IPS-NIHi11 (cell line): Measurements from ENCODE around the gene CTRB1.
"Not testable (repeated sequence)": the region's sequence is repeated elsewhere in the genome, so short reads cannot be mapped to it uniquely, and the experiment has no call there.

Experiments used
- DNase-seq: peaks from one replicate; pipeline ENCODE4 v3.0.0; 2012; ENCODE audit warnings: mixed read lengths, low spot score

Gene CTRB1

DNA sequence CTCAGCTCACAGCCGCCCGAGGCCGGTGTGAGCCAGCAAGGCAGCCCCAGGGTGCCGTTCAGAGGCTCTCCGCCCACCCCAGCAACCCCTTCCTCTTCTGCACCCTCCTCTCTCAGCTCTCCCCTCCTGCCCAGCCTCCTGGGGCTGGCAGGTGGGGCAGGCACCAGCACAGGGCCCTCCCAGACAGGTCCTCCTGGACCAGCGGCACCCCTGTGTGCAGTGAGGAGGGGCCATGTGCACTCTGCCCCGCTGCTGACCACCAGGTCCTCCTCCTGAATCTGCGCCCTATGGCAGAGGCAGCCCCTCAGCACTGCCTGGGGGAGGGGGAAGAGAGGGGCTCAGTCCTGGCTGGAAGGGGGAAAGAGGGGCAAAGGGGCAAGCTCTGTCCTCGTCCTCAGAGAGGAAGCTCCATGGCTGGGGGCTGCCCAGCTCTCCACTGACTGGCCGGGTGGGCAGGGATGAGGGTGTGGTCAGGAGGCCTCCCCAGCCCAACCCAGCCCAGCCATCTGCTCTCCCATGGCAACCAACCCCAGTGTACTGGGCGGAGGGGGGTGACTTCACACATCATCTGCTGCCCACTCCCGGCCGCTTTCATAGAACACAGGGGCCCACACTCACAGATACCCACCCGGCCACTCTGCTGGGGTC, 38.0 kb downstream of the CTRB1 start:
- DNase-seq: peak; percentile 61

DNA sequence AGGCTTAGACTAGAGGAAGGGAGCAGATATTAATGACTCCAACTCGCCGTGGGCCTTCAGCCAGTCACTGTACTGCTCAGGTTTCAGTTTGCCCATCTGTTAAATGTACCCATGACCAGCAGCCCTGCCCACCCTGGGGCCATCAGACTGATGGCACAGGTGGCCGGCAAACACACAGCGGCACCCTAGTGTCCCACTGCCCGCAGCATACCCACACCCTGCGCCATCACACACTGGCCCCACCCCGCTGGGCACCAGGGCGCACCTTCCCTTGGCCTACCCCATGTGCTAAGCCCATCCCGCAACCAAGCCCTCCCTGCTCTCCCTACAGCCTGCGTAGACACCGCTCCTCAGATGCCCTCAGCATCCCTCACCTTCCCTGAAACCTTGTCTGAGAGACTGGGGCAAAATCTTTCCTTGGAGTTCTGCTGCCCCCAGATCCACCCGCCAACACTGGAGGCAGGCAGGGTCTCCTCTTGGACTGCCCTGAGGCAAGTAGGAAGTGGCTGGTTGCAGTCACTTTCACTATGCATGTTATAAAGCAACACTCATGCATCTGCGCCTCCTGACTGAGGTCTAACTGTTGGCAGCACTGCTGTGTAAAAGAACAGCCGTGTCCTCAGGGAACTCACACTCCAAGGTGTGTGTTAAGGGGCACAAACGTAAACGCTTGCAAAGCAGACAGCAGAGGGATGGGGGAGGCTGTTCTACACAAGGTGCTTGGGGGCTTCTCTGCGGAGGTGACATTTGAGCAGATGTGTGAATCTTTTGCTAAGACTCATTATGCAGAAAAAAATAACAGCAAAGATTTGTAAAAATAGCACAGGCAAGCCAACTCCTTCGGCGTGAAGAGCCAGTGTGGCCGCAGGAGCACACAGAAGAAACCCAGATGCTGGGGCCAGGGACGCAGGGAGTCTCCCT, 39.4 kb downstream of the CTRB1 start:
- DNase-seq: no peak

DNA sequence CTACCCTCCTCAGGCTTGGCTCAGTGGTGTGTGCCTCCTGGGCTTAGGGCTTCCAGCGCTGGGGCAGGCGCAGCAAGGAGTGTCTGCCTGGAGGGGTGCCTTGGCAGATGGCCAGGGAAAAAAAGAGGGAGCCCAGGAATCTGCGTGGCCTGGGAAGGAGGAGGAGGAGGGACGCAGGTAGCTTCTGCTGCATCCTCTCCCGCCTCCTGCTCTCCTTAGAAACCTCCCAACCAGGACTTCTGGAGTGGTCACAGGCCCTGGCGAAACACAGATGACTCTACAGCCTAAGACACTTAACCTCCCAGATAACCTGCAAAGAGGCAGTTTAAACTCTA, 40.0 kb downstream of the CTRB1 start:
- no peak for DNase-seq

DNA sequence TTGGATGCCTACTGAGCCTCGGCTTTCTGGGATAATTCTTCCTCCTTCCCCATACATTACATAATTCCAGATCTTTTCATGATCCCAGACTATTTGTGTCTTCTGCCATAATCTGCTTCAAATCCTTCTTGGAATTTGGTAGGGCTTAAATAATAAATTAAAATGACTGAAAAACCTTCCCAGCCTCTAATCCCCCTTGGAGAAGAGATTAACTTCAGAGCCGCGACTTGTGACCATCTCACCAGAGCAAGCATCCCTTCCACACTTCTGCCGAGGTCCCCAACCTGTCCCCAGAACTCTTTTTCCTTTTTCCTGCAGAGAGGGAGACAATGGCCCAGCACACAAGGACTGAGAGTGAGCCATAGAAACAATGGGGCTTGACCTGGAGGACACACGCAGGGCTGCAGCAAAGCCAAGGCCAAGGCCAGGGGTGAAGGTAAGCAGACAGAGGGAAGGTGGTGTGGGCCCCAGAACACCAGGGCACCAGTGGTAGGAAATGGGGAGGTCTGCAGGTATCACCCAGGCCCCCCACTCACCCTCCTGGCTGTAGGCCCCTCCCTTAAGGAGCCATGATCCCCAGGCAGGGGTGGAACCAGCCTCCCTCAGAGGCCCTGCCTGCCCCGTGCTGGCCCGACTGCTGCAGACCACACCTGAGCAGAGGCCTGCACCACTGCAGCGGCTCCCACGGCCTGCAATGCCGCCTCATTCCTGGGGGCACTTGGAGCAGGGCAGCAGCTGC, 42.2 kb downstream of the CTRB1 start:
- DNase-seq: no peak

DNA sequence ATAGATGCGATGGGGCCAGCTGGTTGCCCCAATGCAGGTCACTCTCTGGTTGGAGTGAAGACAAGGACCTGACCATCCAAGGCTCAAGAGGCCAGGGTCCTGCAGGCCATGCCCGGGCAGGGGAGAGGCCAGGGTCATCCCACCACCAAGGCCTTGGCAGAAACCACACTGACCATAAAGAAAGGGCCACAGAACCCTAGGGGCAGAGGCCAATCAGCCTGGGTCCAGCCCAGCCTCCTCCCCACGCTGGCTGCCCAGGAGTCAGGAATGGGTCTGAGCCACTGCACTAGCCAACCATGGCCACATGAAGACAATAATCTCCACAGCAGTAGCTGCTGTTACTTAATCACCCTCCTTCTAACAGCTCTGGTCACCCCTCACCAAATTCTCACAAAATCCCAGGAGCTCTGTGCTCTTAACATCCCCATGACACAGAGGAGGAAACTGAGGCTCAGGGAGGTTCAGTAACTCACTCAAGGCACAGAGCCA, 42.8 kb downstream of the CTRB1 start:
- no peak for DNase-seq

DNA sequence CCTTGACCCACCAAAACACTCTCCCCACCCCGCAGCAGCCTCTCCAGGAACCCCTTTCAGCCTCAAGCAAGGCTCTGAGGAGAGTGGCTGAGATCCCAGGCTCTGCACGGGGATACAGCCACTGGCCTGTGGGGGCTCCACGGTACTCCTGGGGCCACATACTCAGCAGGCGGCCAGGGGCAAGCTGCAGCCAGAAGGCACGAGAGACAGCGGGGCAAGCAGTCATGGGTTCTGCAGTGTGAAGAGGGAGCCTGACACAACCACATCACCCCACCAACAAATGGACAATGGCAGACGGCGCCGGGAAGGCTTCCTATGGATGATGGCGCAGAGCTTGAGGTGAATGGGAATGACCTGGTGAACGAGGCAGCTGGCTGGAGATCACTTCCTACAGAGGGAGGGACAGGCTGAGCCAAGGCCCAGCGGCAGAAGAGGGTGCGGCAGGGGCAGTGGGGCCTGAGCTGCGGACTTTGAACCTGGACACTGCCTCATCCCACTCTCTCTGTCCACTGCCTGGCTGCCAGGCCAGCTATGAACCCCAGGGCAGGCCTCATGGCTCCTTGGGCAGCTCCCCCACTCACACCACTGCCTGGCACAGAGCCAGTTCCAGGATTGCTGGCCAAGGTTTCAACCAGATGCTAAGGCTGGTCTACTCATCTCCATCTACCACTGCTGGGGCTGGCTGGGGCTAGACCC, 43.5 kb downstream of the CTRB1 start:
- no peak for DNase-seq

DNA sequence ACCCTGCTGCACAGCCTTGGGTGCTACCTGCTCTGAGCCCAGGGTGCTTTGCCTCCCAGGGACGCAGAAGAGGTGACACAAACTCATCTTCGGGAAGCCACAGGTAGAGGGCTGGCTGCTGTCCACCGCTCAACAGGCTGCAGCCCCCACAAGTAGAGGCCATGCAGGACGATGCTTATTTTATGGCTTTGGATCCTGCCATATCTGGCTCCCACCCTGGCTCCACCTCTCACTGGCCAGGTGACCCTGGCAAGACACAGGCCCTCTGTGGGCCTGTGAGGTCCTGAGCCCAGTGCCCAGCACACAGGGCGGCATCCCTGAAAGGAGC, 44.0 kb downstream of the CTRB1 start:
- no peak for DNase-seq

DNA sequence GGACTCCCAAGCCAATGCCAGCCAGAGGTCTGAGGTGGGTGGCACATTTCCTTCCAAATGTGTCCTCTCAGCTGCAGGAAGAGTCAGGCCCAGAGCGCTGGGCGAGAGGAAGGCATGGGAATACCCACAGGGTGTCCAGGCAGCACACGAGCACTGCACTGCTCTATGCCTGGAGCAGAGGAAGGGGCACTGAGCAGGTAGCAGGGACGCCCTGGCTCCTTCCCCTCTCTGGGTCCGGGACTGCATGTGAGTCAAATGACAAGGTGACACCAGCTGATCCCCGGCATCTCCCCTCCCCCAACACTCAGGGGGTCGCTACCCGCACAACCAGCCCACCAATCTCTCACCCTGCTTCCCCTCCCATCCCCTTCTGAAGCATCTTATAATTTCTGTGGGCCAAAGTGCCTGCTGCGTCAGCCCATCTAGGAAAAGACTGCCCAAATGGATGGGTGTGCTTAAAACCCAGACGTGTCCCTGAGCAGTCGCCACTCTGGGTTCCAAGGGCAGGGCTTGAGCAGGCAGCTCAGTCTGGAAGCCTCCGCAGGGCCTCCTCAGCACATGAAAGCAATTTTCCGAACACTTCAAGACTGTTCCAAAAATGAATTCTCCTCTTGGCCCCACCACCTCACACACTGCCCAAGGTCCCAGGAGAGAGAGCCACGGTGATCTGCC, 44.6 kb downstream of the CTRB1 start:
- no peak for DNase-seq

DNA sequence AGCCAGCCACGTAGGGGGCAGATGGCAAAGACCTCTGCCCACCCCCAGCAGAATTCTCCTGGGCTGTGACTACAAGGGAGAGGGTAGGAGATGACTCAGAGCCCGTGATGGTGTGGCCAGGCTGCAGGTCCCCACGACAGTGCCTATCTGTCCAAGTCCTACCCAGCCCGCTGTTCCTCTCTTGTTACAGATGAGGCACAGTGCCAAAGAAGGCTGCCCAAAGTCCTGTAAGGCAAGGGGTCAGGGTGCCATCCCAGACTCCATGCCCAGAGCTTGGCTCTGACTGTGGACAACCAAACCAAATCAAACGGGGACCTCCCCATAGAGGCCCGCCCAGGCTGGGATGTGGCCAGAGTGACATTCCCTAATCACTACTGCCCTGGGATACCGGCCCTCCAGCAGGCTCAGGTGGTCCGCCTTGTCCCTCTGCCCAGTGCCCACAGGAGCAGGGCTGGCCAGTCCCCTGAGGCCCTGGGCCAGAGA, 45.2 kb downstream of the CTRB1 start:
- DNase-seq: no peak

DNA sequence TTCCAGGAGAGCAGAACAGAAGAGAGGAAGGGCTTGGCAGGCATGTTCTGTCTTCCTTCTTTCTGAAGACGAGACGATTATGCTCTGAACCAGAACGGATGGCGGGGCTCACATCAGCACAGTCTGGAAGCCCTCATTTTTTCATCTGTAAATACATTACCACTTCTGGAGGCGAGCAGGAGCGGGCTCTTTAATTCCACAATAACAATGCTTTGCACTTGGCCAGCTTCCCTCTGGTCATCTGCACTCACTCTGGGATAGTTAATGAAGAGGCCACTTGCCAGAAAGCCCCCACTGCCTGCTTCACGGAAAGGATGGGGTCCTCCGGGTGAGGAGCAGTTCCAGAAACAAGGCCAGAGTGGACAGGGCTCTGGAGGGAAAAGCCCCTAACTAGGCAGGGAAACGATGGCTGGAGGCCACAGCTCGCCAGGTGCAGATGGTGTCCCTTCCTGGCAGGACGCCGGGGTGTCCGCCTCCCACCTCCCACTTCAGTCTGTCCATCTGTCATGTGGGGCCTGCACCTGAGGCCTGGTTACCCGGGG, 45.7 kb downstream of the CTRB1 start:
- DNase-seq: no peak

DNA sequence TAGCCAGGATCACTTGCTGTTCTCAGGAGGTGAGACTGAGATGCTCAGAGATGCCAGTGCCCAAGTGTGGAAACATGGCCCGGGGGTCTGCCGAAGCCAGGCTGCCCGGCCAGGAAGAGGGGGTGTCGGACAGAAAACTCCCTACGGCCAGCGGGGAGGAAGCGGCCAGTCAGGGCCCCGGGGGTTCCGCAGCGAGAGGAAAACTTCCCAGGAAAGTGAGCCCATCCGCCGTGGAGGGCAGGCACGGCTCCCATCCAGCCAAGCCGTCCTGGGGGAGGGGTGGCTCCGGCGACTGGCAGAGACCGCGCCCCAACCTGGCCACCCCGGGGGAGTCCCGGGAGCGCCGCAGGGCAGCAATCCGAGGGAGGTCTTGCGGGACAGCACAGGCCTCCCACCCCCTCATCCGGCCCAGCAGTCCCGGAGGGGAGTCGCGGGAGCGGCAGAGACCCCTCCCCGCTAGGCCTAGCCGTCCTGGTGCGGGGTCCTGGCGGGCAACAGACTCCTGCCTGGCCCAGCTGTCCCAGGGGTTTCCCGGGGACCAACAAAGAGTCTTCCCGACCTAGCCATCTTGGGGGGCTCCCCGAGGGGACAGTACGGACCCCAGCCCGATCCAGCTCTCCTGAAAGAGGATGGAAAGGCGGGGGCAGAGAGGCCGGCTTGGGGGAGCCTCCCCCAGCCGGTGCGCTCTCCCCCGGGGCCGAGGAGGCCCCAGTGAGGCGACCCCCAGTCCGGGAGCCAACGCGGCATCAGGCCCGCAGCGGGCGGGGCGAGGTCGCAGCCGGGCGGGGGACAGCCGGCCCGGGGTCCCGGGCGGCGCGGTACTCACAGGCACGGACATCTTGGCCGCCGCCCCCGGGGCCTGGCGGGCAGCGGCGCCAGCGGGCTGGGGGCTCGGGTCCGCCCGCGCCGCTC, 46.5 kb downstream of the CTRB1 start:
- peak; percentile 63 for DNase-seq

DNA sequence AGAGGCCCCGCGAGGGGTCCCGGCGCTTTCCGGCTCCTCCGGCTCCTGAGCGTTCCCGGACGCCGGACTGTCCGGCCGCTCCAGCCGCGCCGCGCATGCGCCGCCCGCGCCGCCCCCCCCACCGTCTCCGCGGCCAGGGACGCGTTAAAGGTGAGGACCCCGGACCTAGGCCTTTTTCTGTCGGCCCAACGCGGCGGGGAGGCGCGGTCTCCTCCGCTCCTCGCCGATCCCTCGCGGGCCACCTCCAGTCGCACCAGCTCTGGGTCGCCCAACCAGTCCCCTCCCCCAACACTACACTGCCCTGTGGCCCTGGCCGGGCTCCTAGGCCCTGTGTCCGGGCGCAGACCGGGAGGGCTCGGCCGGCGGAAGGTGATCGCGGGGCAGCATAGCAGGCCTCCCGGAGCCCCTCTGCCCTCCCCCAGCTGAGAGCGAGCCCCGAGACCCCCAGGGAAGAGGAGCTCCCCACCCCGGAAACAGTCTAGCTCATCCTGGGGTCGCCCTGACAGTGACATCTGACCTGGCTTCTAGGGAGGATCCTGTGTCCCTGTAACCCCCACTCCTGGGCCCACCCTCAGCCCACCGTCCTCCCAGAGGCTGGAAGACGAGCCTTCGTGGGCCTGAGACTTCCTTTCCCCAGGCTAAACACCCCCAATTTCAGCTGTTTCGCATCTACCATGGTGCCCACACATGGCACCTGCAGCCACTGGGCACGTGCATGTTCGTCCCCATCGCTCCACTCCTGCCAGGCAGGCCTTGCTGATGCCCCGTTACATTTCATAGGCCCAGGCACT, 47.3 kb downstream of the CTRB1 start:
- DNase-seq: peak; percentile 99

DNA sequence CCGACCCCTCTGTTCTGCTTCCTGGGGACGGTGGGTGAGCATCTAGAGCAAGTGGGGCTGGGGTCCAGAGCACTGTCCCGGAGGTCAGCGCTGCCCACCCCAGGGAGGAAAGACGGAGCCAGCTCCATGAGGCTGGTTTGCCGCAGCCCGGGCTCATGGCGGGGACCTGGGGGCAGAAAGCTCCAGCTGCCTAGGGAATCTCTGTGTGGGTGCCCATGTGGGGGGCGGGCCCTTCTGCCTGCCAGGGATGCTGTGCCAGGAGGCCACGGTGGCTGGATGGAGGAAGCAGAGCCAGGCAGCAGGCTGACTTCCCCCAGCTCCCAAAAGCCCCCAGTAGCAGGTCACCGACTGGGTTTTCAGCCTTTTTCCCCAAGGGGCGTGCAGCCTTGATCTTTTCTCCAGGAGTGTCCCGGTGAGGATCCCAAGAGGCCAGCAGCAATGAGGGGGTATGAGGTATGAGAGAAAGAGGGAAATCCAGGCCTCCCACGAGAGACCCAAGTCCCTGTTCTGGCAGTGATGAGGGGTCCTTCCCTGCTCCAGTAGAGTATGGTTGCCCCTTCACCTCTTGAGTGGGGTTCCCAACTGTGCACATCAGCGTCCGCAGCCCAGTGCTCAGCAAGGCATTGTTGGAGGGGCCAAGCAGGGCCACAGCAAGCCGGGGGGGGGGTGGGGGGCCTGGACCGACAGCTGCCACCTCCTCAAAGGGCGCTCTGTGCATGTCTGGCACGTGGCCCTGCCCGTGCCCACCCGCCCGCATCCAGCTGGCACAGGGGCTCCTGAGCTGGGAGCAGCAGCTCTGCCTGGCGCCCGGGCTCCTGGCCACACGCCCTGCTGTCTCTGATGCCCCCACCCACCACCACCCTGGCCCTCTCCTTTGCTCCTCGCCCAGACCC, 48.2 kb downstream of the CTRB1 start:
- no peak for DNase-seq

DNA sequence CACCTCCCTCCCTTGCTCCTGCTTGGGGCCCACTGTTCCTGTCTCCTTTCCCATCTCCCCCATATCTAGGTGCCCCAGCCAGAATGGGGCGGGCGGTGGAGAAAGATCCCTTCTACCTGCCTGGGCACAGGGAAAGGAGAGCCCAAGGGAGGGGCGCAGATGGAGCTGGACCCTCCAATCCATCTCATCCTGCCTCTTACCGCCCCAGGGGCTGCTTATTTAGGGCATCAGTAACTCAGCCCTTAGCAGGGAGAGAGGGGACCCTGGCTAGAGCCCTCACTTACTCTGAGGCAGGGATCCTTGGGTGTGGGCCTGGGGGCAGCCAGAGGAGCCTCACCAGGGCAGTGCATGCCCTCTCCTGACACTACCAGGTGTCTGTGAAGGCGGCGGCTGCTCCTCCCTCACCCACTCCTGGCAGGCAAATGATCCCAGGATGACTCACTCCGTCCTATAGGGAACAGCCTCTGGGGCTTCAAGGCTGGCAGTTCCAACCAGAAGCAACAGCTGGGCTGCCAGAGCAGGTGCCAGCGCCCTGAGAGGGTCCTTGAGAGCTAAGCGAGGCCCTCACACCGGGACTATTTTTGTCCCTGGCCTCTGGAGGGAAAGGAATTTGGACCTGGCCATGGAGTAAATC, 49.0 kb downstream of the CTRB1 start:
- no peak for DNase-seq

DNA sequence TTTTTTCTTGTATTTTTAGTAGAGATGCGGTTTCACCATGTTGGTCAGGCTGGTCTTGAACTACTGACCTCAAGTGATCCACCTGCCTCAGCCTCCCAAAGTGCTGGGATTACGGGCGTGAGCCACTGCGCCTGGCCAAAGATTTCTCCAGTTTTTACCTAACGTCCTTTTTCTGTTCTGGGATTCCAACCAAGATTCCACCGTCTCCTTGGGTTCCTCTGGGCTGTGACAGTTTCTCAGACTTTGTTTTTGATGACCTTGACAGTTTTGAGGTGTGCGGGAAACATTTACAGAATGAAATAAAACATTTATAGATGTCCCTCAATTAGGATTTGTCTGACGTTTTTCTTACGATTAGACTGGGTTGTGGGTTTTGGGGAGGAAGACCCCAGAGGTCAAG, 50.6 kb downstream of the CTRB1 start:
- not testable (repeated sequence) for DNase-seq

DNA sequence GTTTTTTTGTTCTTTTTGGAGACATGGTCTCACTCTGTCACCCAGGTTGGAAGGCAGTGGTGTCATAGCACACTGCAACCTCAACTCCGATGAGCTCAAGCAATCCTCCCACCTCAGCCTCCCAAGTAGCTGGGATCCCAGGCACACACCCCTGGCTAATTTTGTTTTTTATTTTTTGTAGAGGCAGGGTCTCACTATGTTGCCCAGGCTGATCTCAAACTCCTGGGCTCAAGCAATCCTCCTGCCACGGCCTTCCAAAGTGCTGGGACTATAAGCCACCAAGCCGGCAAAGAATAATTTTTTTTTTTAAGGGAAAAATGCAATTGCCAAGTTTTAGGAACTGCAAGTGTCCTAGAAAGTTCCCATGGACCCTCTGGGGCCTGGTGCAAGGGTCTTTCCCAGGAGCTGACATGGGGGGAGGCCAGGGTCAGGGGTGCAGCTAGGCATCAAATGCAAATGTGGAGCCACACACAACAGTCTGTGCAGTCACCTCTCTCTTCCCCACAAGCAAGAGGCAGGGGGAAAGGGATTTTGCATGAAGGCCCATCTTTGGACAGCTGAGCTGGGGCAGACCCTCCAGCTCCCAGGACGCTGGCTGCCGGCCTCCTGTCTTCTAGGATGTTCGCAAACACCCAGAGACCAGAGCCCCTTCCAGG, 52.8 kb downstream of the CTRB1 start:
- DNase-seq: no peak

DNA sequence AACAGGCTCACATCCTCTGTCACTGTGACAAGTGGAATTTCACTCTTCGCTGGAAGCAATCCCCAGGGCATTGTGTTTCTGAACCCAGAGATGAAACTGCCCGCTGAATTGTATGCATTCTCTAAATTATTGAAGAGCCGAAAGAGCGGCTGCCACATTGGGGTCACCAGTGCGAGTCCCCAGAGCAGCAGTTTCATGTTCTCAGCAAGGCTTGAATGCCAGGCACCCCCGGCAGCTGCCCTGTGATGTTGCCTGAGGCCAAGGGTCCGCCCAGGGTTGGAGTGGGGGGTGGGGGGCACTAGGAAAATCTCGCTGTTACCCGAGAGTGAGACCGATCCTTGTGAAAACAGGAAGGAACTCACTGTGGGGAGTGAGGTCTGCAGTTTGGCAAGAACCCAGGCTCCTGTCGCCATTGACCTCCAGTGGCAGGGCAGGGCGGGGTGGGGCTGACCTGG, 53.3 kb downstream of the CTRB1 start:
- no peak for DNase-seq
